Ramos (cell line): ENCODE measurements around the gene NMRAL1.

Experiments
- in situ Hi-C: fragments of 300-500 bp; cut with MboI; formaldehyde crosslinking; loops from one replicate; pipeline ENCODE4 v1.14.3; 2022; ENCODE audit warnings: low sequenced_read_pairs; ENCODE audit not compliant: unreplicated experiment

The NMRAL1 gene

DNA sequence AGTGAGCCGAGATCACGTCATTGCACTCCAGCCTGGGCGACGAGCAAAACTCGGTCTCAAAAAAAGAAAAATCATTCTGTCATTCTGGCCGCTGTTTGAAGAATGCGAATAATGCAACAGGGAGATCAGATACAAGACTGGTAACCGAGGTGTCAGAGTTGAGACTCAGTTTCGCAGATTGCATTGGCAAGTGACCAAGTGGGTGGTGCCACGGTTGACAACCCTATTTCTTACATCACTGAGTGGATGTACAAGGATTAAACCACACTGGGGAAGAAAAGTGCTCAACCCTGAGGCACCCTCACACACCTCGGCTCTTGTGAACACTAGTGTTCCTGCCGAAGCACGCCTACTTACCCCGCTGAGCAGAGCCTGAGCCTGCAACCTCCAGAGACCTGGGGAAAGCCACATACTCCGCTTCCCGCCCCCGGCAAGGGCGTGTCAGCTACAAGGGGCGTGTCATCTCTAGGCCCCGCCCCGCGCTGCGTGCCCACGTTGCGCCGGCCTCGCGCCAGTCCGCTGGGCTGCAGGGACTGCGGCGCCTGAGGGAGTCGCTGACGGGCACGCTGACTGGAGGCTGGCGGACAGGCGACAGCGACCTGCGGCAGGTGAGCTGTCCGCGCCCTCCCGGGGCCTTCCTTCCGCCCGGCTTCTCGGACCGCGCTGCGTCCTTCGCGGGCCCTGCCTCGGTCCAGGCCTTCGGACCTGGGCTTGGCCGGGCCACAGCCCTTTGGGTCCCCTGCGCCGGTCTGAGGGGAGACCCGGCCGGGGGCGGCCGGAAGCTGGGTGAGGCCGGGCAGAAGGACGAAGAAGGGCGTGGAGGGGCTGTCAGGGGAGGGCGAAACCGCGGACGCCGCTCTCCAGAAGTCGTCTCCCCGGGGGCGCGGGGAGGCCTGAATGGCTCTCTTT, 1.7 kb upstream of the NMRAL1 start, which contains the start of gene HMOX2:
Gene HMOX2, plus strand, starts transcription at position 519 of the 909 bp plus-strand sequence. CDS start 29,127 bp downstream, outside the sequence.
- in situ Hi-C loops, result no loop called here

DNA sequence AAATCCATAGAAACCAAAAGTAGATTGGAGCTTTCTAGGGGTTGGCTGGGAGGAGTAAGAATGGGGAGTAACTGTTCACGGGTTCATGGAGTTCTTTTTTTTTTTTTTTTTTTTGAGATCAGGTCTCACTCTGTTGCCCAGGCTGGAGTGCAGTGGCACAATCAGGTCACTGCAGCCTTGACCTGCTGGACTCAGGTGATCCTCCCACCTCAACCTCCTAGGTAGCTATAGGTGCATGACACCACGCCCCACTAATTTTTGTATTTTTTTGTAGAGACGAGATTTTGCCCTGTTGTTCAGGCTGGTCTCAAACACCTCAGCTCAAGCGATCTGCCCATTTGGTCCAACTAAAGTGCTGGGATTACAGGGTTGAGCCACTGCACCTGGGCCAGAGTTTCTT, 1.5 kb downstream of the NMRAL1 start:
- in situ Hi-C loops, result no loop called here

DNA sequence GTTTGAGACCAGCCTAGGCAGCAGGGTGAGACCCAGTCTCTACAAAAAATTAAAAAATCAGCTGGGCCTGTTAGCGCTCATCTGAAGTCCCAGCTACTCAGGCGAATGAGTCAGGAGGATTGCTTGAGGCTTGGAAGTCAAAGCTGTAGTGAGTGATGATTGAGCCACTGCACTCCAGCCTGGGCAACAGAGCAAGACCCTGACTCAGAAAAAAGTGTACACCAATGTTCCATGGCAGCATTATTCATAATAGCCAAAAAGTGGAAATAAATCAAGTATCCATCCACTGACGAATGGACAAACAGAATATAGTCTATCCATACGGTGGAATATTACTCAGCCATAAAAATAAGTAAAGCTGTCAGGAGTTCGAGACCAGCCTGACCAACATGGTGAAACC, 2.6 kb downstream of the NMRAL1 start:
- in situ Hi-C loops, result no loop called here

DNA sequence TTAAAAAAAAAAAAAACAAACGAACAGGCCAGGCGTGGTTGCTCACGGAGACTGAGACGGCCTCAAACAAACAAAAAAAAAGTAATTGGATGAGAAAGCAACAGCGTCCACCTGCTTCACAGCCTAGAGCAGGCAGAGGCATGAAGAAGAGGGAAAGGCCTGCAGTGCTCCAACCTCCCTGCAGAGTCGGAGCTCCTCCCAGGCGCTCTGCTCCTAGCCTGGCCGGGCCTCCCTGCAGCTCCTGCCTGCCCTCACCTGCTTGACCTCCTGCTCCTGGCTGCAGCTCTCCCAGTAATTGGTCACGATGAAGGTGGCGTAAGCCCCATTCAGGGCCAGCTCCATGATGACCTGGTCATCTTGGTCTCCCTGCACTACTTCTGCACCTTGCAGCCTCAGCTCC, 5.5 kb downstream of the NMRAL1 start:
- in situ Hi-C loops, result no loop called here

DNA sequence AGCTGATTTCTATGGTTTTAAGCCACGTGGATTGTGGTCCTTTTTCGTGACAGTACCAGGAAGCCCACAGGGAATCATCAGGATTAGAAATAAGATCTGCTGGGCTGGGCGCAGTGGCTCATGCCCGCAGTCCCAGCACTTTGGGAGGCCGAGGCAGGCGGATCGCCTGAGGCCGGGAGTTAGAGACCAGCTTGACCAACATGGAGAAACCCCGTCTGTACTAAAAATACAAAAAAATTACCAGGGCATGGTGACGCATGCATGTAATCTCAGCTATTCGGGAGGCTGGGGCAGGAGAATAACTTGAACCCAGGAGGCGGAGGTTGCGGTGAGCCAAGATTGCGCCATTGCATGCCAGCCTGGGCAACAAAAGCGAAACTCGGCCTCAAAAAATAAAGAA, 6.5 kb downstream of the NMRAL1 start:
- in situ Hi-C loops, result no loop called here

DNA sequence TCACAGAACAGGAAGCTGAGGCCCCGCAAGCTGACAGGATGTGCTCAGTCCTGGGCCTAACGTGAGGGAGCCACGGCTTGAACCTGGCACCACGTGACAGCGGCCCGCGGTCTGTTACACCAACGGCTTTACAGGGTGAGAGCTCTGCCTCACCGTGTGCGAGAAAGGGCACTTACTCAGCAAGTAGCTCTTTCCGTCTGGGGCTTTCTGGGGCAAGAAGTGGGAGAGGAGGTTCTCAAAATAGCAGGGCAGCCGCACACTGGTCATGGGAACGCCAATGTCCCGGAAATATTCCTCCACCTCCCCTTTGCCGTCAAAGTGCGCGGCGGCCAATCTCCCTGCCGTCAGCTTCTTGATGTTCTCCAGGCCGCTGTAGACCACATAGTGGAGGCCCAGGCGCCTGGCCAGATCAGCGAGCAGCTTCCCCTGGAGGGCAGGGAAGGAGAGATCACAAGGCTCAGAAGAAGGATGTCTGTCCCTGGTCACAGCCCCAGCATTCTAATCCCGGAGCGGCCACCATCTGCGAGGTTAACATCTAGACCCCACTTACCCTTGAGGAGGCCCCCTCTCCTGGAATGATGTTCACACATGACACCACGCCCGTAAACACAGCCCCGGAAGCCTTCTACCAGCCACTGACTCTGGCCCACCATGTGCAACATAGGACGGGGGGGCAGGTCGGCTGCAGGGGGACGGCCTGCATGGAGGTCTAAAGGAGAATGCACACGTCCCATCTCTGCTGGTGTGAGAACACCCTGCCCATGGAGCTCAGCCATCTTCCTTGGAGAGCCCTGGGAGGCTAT, 8.2 kb downstream of the NMRAL1 start:
- in situ Hi-C loops, result no loop called here

DNA sequence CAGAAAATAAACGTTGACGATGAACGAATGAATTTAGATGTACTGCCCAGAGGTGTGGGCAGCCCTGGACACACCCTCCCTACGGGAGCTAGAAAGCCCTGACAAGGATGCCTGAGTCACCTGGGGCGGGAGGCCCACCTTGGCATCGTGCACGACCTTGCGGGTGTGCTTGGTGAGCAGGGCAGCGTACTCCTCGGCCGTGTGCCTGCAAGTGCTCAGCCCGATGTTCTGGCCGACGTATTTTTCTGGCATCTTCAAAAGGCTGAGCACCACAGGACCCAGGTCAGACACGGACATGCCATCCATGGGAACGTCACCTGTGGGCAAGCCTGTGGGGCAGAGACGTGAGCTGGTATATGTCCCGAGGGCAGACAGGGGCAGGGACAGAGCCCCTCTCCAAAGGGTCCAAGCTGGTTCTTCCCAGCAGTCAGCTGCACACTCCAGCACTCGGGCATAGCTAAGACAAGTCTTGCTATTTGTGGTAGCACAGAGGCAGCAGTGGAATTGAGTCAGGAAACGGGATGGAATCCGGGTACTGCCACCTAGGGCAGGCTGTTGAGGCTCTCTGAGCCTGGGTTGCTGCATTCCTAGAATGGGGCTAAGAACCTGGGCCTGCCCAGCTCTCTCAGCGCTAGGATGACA, 10.8 kb downstream of the NMRAL1 start:
- in situ Hi-C loops, result no loop called here

DNA sequence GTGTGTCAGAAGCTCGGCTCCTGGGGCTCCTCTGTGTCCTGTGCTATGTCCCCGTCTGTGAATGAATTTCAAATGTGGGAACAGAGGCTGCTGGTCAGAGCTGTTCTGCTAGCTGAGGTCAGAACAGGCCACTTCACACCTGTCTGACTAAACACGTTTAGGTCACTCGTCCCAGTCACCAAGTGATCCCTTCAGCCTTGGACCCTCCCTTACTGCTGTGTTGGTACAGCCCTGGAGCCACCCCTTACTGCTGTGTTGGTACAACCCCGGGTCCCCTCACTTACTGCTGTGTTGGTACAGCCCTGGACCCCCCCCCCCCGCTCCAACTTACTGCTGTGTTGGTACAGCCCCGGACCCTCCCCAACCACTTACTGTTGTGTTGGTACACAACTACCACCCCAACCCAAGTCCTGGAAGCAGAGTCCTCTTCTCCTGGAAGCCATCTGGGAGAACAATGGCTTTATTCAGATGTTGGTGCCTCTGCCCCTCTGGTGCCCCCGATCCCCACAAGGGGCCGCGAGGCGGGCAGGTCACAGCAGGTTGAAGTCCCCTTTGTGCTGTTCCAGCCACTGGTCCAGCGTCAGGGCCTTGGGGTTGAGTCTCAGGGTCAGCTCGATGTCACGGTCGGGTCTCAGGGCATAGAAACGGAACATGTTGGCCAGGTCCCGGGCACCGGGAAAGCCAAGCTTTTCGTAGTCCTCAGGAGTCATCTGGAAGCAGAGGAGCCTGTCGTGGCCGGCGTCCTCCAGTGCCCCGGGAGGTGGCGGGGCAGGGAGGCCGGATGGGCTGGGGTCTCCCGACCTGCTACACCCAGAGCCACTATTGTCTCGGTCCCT, 13.0 kb downstream of the NMRAL1 start:
- in situ Hi-C loops, result no loop called here

DNA sequence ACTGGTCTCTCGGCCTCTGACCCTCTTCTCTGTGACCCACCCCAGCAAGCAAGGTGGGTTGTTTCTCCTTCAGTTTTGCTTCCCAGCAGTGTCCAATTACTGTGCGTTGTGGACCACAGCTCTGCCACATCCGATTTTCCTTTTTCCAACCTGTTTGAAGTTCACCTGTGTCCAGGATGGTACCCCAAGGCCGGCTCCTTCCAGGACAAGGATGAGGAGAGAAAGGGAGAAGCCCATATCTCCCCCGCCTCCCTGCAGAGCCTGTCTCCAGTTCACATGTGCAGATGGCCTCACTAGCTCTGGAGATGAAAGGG, 13.5 kb downstream of the NMRAL1 start:
- in situ Hi-C loops, result no loop called here

DNA sequence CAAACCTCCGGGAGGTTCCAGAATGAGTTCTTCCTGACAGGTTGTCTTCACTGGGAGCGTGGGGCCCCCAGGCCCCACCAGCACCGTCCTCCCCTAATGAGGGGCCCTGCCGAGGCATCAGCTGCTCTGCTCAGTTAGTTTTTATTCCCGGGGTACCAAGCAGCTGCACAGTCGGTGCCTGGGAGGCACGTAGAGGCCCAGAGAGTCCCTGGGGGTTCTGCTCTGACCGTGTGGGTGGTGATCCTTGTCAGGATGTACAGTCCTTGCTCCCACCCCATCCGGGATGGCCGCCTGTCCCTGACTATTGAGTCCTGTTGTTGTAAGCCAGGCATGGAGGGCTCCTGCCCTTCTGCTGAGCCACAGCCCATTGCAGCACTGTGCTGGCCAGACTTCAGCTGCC, 18.5 kb downstream of the NMRAL1 start:
- in situ Hi-C loops, result no loop called here

DNA sequence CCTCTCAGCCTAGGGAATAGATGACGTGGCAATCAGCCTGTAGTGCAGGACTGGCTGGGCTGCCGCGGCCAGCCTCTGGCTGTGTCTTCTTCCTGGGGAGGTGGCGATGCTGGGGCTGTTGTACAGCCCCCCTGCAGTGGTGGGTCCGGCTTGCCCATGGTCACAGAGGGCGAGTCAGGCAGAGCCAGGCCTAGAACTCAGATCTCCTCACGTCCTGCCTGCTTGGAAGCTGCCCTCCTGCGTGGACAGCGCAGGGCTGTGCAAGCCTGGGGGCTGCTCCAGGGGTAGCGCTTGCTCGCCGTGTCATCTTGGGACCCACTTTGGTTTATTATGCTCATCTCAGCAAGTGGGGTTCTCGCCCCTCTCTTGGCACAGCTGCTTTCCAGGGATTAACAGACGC, 19.3 kb downstream of the NMRAL1 start:
- in situ Hi-C loops, result no loop called here

DNA sequence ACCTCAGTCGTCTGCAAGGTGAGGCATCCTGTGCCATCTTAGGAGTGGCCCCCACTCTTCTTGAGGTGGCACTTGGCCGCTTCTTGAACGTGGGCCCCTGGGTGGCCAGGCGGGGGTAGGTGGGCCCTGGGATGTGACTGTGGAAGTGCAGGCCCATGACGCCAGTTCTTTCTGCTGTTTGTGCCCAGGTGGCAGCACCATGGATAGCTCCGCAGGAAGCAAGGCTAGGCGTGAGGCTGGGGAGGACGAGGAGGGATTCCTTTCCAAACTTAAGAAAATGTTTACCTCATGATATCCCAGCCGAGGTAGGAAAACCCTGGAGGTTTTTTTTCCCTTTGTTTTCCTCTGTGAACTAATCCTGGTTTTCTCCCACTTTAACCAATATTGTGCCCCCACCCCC, 19.8 kb downstream of the NMRAL1 start:
- in situ Hi-C loops, result no loop called here

DNA sequence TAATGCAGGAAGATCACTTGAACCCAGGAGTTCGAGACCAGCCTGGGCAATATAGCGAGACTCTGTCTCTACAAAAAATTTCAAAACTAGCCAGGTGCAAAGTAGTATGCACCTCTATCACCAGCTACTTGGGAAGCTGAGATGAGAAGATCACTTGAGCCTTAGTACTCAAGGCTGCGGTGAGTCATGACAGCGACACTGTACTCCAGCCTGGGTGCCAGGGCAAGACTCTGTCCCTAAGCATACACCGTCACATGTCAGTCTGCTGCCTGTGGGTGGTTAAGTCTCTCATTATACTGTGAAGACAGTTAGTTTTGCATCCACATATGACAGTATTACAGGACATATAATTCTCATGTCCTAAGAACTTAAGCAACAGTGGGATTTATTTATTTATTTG, 21.8 kb downstream of the NMRAL1 start:
- in situ Hi-C loops, result no loop called here

DNA sequence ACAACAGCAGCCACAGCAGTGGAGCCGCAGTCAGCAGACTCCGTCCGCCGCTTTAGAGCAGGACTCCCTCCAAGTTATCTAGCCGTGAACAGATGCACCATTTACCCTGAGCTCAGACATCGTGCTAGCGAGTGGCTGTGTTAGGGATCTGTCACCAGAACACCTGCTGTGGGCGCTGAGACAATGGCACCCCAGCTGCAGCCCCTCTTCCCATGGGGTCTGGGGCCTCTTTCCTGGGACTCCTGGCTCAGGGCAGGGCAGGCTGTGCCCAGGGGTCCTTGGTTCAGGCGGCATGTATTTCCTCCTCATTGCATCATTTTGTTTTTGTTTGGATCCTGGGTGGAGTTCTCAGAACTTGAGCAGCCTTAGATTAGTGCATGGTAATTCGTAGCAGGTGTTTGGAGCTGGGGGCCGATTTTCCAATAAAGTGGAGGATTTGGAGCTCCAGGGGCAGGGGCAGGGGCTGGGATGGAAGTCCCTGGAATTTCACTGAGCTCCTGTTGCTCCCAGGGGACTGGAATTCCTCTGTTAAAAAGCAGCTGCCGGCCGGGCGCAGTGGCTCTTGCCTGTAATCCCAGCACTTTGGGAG, 23.4 kb downstream of the NMRAL1 start:
- in situ Hi-C loops, result no loop called here

DNA sequence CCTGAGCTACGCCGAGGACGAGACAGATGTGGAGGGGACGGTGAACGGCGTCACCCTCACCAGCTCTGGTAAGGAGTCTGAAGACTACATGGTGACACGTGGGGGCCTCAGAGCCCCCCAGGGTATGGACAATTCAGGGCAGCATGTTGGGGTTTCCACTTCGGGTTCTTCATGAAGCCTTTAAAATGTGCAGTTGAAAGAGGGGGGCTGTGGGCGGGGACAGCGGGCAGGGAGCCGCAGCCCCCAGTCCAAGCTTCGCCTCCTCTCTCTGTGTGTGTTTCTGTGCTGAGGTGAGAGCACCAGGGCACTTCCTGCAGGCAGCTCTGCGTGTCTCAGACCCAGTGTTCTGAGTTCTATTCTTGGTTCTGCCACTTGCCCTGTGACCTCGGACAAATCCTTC, 24.0 kb downstream of the NMRAL1 start:
- in situ Hi-C loops, result no loop called here

DNA sequence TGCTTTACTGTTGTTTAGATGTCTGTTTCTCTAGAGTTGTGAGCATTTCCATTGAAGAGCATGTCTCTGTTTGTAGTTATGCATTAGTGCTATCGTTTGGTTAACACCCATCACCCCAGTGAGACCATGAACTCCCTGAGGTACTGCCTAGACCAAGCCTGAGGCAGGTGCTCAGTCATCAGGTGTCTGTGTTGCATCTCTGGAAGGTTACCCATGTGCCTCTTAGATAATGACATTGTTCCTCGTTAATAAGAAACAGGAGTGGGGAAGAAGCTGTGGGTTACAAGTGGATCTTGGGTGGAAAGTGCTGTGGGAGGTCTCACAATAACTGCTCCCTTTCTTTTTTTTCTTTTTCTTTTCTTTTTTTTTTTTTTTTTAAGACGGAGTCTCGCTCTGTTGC, 30.4 kb downstream of the NMRAL1 start:
- in situ Hi-C loops, result no loop called here

DNA sequence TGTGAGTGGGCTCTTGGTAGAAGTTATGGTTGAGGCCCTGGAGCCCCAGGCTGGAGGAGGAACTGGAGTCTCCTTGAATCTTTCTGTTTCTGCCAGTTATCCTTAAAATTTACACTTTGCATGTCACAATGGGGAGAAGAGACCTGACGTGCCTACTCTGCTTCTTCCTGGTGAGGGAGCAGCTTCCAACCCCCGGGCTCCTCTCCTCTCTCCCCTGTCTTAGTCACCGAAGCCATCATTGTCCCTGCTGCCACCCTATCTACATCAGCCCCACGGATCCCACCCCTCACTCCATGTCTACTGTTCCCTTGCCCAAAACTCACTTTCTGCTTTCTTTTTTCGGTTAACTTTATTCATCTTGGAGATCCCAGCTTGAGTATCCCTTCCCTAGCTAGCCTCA, 31.2 kb downstream of the NMRAL1 start:
- in situ Hi-C loops, result no loop called here

DNA sequence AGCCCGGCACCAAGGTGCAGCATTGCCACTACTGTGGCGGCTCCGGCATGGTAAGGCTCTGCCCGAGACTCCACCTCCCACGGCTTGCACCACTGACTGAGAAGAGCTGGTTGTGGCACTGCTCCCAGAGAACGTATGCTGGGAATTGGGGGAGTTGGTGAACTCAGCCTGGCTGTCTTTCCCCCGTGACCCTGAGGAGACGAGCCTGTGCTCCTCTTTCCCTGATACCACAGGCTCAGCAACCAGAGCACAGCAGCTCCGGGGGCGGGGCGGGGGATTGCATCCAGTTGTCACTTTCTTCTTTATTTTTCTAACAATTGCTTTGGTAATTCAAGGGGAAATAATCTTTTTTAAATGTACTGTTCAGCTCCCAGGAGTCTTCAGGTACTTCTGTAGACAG, 32.1 kb downstream of the NMRAL1 start:
- in situ Hi-C loops, result no loop called here

DNA sequence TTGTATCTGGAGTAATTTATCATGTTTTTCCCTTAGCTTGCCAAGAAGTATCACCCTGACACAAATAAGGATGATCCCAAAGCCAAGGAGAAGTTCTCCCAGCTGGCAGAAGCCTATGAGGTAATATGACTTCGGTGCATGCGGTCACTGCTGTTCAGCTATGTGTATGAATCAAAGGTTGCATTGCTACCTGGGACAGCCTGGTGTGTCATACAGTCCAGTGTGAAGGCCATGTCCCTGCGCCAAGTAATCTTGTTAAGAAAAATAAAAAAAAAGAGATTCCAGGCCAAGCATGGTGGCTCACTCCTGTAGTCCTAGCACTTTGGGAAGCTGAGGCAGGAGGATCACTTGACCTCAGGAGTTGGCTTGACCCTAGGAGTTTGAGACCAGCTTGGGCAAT, 37.1 kb downstream of the NMRAL1 start:
- in situ Hi-C loops, result no loop called here
